Stimulated activated CD4-positive, alpha-beta T cell treated with anti-CD3 and anti-CD28 coated beads, Interleukin-12 subunit alpha, Interleukin-12 subunit beta, amount 100 ng/mL, for 24 hours (primary cell): ENCODE measurements around the gene NPAS3.

Experiments
- DNase-seq, 2 experiments: peaks; one replicate each; pipeline ENCODE4 v3.0.0-alpha.2; 2020; ENCODE audit warnings: low read depth in 2 of 2

The NPAS3 gene

GRCh38 chr14:33675415-33676130 lies 736.9 kb downstream of the NPAS3 start:
- DNase-seq, result no peak

GRCh38 chr14:33676135-33676566 lies 737.5 kb downstream of the NPAS3 start:
- no peak for DNase-seq

GRCh38 chr14:33676891-33677290 lies 738.2 kb downstream of the NPAS3 start:
- DNase-seq, result no peak

- no peak for DNase-seq
Observed at GRCh38 chr14:33678005-33678404, 739.3 kb downstream of the NPAS3 start.

- no peak for DNase-seq
Observed at GRCh38 chr14:33679025-33679424, 740.3 kb downstream of the NPAS3 start.

- DNase-seq, result no peak
Observed at GRCh38 chr14:33679461-33680225, 741.0 kb downstream of the NPAS3 start.

- no peak for DNase-seq
Observed at GRCh38 chr14:33680873-33681272, 742.2 kb downstream of the NPAS3 start.

- no peak for DNase-seq
Observed at GRCh38 chr14:33682760-33683159, 744.1 kb downstream of the NPAS3 start.

- DNase-seq, result no peak
Observed at GRCh38 chr14:33685026-33685425, 746.3 kb downstream of the NPAS3 start.

- no peak for DNase-seq
Observed at GRCh38 chr14:33685698-33686097, 747.0 kb downstream of the NPAS3 start.

- no peak for DNase-seq
Observed at GRCh38 chr14:33686218-33686617, 747.5 kb downstream of the NPAS3 start.

GRCh38 chr14:33686856-33687255 lies 748.2 kb downstream of the NPAS3 start:
- DNase-seq, result no peak

GRCh38 chr14:33689680-33690079 lies 751.0 kb downstream of the NPAS3 start:
- DNase-seq, result no peak

- DNase-seq, result no peak
Observed at GRCh38 chr14:33691907-33692306, 753.2 kb downstream of the NPAS3 start.

GRCh38 chr14:33692762-33693161 lies 754.1 kb downstream of the NPAS3 start:
- DNase-seq, result no peak

- DNase-seq, result no peak
Observed at GRCh38 chr14:33693237-33693636, 754.6 kb downstream of the NPAS3 start.

GRCh38 chr14:33696165-33696564 lies 757.5 kb downstream of the NPAS3 start:
- no peak for DNase-seq

- DNase-seq, result no peak
Observed at GRCh38 chr14:33699300-33699983, 760.8 kb downstream of the NPAS3 start.

GRCh38 chr14:33700052-33700451 lies 761.4 kb downstream of the NPAS3 start:
- no peak for DNase-seq

GRCh38 chr14:33702293-33702692 lies 763.6 kb downstream of the NPAS3 start:
- DNase-seq, result no peak

GRCh38 chr14:33704481-33704880 lies 765.8 kb downstream of the NPAS3 start:
- no peak for DNase-seq

- DNase-seq, result no peak
Observed at GRCh38 chr14:33705490-33705889, 766.8 kb downstream of the NPAS3 start.

GRCh38 chr14:33707716-33708115 lies 769.0 kb downstream of the NPAS3 start:
- no peak for DNase-seq
